ENCODE measurements around the gene PRAMEF18.
"Not testable (repeated sequence)": the region's sequence is repeated elsewhere in the genome, so short reads cannot be mapped to it uniquely, and the experiment has no call there.

GRCh38 chr1:13230096-13230495 is 4.1 kb upstream of the PRAMEF18 start:
- not testable (repeated sequence) for TF ChIP-seq CTCF (IDR thresholded peaks at IDR 0.05; ENCODE audit: low read depth, low read length, poor library complexity, severe bottlenecking); EZH2phosphoT487 (IDR thresholded peaks at IDR 0.05; ENCODE audit: borderline replicate concordance, low read length)

Data from DOHH2 (cell line).